HepG2 (cell line): Measurements from ENCODE around the gene MARCHF6. TPM values are rescaled to one million over a fixed set of nuclear protein-coding genes. Genes with fewer than 3 reads are reported as not detected.
A peak's percentile ranks its signal among the peaks of the same experiment; 100 is the strongest.

Source experiments
- ASH2L ChIP-seq: fragments of 300-600, 200-600 bp; sonication (generic); IDR thresholded peaks from 2 replicates; pipeline ENCODE4 v1.7.0; 2017; ENCODE audit warnings: low read depth, mild to moderate bottlenecking, moderate library complexity, mixed read lengths, low read length; ENCODE audit not compliant: insufficient read length
- CEBPB ChIP-seq: IDR thresholded peaks from 2 replicates; pipeline ENCODE4 v1.6.1; 2011; ENCODE audit warnings: low read depth, low read length, improper control_type of control experiment, borderline replicate concordance
- CHD2 ChIP-seq: IDR thresholded peaks from 2 replicates; pipeline ENCODE4 v1.6.1; 2011; ENCODE audit warnings: low read depth, low read length, improper control_type of control experiment
- FOXA1 ChIP-seq, 2 experiments: fragments of 450-650 bp in 1 of 2; sonication (generic) in 1 of 2; formaldehyde crosslinking in 1 of 2; IDR thresholded peaks; 2 replicates each; pipeline versions ENCODE4 v1.4.0 to v1.6.1; 2016 to 2020; ENCODE audit warnings: missing genetic modification reagents in 1 of 2
- FOXA3 ChIP-seq: IDR thresholded peaks from 2 replicates; pipeline ENCODE4 v1.6.1; 2016; ENCODE audit warnings: missing genetic modification reagents, missing compliant biosample characterization
- GABPA ChIP-seq, 2 experiments: IDR thresholded peaks; 2 replicates each; pipeline ENCODE4 v1.6.1; 2011 to 2016; ENCODE audit warnings: low read depth in 2 of 2, low read length in 1 of 2, missing biosample characterization in 1 of 2, missing genetic modification characterization in 1 of 2
- GLI4 ChIP-seq: sonication (generic); formaldehyde crosslinking; IDR thresholded peaks from 2 replicates; pipeline ENCODE4 v1.5.1; 2020; ENCODE audit warnings: missing genetic modification reagents, mild to moderate bottlenecking, moderate library complexity, borderline replicate concordance
- HDAC1 ChIP-seq: sonication (generic); formaldehyde crosslinking; IDR thresholded peaks from 2 replicates; pipeline ENCODE4 v1.5.1; 2020; ENCODE audit warnings: mild to moderate bottlenecking, missing genetic modification reagents
- KDM5A ChIP-seq: fragments of 200-600 bp; sonication (generic); IDR thresholded peaks from 2 replicates; pipeline ENCODE4 v1.7.0; 2018; ENCODE audit warnings: antibody characterized with exemption, mild to moderate bottlenecking, low read length, borderline replicate concordance
- NR2F2 ChIP-seq: IDR thresholded peaks from 2 replicates; pipeline ENCODE4 v1.6.1; 2012; ENCODE audit warnings: low read depth, inconsistent platforms, borderline replicate concordance
- SAFB2 ChIP-seq: sonication (generic); formaldehyde crosslinking; IDR thresholded peaks from 2 replicates; pipeline ENCODE4 v1.5.1; 2020; ENCODE audit warnings: missing genetic modification reagents, low read depth, mild to moderate bottlenecking, borderline replicate concordance
- TARDBP ChIP-seq: sonication (generic); formaldehyde crosslinking; IDR thresholded peaks from 2 replicates; pipeline ENCODE4 v1.8.0; 2022; ENCODE audit warnings: mild to moderate bottlenecking, missing genetic modification reagents
- ZNF354B ChIP-seq: sonication (generic); formaldehyde crosslinking; IDR thresholded peaks from 2 replicates; pipeline ENCODE4 v1.8.0; 2022; ENCODE audit warnings: mild to moderate bottlenecking, missing genetic modification reagents
- ZSCAN9 ChIP-seq: IDR thresholded peaks from 2 replicates; pipeline ENCODE4 v1.6.1; 2016; ENCODE audit warnings: borderline replicate concordance
- polyA plus RNA-seq, 8 experiments: library from polyadenylated mRNA; depleted of rRNA in 3 of 8; stranded (reverse) in 7 of 8; unstranded in 1 of 8; fragments of >200 nt; fragmentation: Illumina TruSeq in 4 of 8; extraction: Trizol in 4 of 8; gene quantifications; 2 replicates each; pipeline versions ENCODE4 v1.2.1 to v1.2.3, GENCODE V29; 2011 to 2016; ENCODE audit warnings: low read depth in 4 of 8, missing spikeins in 1 of 8, mixed read lengths in 1 of 8; ENCODE audit not compliant: insufficient read depth in 1 of 8
- total RNA-seq, 5 experiments: library from RNA; depleted of rRNA; stranded (reverse); fragments of >200 nt; fragmentation: Illumina TruSeq; extraction: Trizol; gene quantifications; 2 replicates each; pipeline ENCODE4 v1.2.3, GENCODE V29; 2016; ENCODE audit warnings: low read depth in 1 of 5
- TF ChIP-seq, protein P1 (sequence below): sonication (generic); formaldehyde crosslinking; IDR thresholded peaks from 2 replicates; pipeline ENCODE4 v1.5.1; 2020; ENCODE audit warnings: mild to moderate bottlenecking, missing genetic modification reagents, moderate library complexity
- TF ChIP-seq, protein P2 (sequence below): sonication (generic); IDR thresholded peaks from 2 replicates; pipeline ENCODE4 v1.6.1; 2016; ENCODE audit warnings: low read depth, borderline replicate concordance
- TF ChIP-seq, protein P3 (sequence below): IDR thresholded peaks from 2 replicates; pipeline ENCODE4 v1.6.1; 2016; ENCODE audit warnings: low read depth, missing genetic modification reagents, missing compliant biosample characterization

MARCHF6 gene
- total and polyA plus RNA-seq, 2 of the 13 experiments (the other 11 are each of a cell fraction or from before 2014, with no cell fraction given) = 48.6 to 107 TPM

DNA sequence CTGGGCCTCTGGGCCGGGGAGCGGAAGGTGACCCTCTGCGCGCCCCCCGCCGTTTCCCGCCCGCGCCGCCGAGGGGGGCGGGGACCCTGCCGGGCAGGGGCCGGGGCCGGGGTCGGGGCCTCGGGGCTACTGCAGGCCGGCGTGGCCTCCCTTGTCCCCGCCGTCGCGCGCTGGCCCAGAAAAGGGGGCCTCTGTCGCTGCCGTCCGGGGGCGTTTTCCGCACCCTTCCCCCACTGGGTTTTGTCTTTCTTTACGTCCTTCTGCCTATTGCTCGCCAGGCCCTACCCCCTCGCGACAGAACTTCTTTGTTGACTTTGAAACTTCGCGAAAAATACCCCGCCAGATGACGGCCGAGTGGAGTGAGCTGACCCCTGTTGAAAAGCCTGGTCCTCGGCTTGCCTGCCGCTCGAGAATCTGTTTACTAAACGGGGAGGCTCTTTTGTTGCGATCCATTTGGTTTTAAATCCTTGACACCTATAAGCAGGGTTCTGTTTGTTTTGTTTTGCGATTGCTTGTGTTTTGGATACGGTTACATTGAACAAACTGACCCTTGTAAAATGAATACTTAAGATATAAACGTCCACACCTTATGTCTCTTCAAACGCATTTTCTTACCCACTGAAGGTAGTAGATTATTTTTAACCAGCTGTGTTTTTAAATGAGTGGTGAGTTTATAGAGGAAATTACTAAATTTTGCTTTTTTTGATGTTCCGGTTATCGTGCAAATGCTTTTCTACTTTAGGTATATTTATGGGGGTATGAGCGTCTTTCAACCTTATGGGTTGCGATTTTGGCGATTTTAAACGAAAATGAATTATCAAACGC is 765 bp downstream of the MARCHF6 start (continued):
- TF ChIP-seq, protein P1, sequence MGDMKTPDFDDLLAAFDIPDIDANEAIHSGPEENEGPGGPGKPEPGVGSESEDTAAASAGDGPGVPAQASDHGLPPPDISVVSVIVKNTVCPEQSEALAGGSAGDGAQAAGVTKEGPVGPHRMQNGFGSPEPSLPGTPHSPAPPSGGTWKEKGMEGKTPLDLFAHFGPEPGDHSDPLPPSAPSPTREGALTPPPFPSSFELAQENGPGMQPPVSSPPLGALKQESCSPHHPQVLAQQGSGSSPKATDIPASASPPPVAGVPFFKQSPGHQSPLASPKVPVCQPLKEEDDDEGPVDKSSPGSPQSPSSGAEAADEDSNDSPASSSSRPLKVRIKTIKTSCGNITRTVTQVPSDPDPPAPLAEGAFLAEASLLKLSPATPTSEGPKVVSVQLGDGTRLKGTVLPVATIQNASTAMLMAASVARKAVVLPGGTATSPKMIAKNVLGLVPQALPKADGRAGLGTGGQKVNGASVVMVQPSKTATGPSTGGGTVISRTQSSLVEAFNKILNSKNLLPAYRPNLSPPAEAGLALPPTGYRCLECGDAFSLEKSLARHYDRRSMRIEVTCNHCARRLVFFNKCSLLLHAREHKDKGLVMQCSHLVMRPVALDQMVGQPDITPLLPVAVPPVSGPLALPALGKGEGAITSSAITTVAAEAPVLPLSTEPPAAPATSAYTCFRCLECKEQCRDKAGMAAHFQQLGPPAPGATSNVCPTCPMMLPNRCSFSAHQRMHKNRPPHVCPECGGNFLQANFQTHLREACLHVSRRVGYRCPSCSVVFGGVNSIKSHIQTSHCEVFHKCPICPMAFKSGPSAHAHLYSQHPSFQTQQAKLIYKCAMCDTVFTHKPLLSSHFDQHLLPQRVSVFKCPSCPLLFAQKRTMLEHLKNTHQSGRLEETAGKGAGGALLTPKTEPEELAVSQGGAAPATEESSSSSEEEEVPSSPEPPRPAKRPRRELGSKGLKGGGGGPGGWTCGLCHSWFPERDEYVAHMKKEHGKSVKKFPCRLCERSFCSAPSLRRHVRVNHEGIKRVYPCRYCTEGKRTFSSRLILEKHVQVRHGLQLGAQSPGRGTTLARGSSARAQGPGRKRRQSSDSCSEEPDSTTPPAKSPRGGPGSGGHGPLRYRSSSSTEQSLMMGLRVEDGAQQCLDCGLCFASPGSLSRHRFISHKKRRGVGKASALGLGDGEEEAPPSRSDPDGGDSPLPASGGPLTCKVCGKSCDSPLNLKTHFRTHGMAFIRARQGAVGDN (CRISPR knock-in tag) = no peak
- TF ChIP-seq GLI4 (no peak), HDAC1 (CRISPR knock-in tag) (peak; percentile 5; the same call in 1 of the 2 replicates), KDM5A (peak; percentile 65; the same call in 1 of the 2 replicates), ZSCAN9 (CRISPR knock-in tag) (0 out of 2 replicates have a peak, but pooled peaks have one; percentile 27), FOXA3 (peak; percentile 41), NR2F2 (no peak), GABPA (IDR thresholded peaks at IDR 0.05; ENCODE audit: low read depth, low read length) (peak; percentile 39), GABPA (CRISPR knock-in tag; IDR thresholded peaks at IDR 0.05; ENCODE audit: low read depth) (no peak), ZNF354B (no peak), CHD2 (no peak), CEBPB (no peak), SAFB2 (CRISPR knock-in tag) (no peak), ASH2L (peak; percentile 81), FOXA1 (IDR thresholded peaks at IDR 0.05) (no peak), FOXA1 (CRISPR knock-in tag; IDR thresholded peaks at IDR 0.05) (peak; percentile 70), TARDBP (no peak)
- TF ChIP-seq, protein P2, sequence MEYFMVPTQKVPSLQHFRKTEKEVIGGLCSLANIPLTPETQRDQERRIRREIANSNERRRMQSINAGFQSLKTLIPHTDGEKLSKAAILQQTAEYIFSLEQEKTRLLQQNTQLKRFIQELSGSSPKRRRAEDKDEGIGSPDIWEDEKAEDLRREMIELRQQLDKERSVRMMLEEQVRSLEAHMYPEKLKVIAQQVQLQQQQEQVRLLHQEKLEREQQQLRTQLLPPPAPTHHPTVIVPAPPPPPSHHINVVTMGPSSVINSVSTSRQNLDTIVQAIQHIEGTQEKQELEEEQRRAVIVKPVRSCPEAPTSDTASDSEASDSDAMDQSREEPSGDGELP = 0 out of 2 replicates have a peak, but pooled peaks have one; percentile 10
- TF ChIP-seq, protein P3, sequence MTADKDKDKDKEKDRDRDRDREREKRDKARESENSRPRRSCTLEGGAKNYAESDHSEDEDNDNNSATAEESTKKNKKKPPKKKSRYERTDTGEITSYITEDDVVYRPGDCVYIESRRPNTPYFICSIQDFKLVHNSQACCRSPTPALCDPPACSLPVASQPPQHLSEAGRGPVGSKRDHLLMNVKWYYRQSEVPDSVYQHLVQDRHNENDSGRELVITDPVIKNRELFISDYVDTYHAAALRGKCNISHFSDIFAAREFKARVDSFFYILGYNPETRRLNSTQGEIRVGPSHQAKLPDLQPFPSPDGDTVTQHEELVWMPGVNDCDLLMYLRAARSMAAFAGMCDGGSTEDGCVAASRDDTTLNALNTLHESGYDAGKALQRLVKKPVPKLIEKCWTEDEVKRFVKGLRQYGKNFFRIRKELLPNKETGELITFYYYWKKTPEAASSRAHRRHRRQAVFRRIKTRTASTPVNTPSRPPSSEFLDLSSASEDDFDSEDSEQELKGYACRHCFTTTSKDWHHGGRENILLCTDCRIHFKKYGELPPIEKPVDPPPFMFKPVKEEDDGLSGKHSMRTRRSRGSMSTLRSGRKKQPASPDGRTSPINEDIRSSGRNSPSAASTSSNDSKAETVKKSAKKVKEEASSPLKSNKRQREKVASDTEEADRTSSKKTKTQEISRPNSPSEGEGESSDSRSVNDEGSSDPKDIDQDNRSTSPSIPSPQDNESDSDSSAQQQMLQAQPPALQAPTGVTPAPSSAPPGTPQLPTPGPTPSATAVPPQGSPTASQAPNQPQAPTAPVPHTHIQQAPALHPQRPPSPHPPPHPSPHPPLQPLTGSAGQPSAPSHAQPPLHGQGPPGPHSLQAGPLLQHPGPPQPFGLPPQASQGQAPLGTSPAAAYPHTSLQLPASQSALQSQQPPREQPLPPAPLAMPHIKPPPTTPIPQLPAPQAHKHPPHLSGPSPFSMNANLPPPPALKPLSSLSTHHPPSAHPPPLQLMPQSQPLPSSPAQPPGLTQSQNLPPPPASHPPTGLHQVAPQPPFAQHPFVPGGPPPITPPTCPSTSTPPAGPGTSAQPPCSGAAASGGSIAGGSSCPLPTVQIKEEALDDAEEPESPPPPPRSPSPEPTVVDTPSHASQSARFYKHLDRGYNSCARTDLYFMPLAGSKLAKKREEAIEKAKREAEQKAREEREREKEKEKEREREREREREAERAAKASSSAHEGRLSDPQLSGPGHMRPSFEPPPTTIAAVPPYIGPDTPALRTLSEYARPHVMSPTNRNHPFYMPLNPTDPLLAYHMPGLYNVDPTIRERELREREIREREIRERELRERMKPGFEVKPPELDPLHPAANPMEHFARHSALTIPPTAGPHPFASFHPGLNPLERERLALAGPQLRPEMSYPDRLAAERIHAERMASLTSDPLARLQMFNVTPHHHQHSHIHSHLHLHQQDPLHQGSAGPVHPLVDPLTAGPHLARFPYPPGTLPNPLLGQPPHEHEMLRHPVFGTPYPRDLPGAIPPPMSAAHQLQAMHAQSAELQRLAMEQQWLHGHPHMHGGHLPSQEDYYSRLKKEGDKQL (CRISPR knock-in tag) = 0 out of 2 replicates have a peak, but pooled peaks have one; percentile 7
